Measurements from ENCODE around the gene ANKFN1.

The ANKFN1 gene

DNA sequence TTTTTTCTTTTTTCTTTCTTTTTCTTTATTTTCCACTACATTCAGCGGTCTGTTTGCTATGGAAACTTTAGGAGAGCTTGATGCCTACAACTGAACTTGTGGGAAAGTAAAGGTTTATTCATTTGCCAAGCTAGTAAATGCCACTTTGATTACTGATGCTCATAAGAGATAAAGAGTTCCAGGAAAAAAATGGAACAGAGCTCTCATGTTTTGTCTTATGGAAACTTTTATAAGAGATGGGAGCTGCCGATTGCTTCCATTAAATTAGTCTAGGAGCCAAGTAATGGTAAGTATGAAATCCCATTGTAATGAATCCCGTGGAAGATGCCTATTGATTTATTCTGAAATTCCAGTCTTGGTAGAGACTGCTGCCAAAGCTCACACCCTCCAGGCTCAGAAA lies 7.1 kb downstream of the ANKFN1 start:
- Histone ChIP-seq H3K27ac (ENCODE audit: low read depth, low read length) (no peak overlapping the region), H3K9me3 (ENCODE audit: control insufficient read depth in 1 of 2, low read length in 2 of 2) (no peaks in the 10 kb centered on the region), H3K4me1 (ENCODE audit: control insufficient read depth in 1 of 2, insufficient read depth in 2 of 2, low read length in 2 of 2) (no peaks in the 10 kb centered on the region), H3K4me3 (ENCODE audit: low read depth in 1 of 2, low read length in 2 of 2) (no peak overlapping the region), H3K36me3 (ENCODE audit: control insufficient read depth in 1 of 2, insufficient read depth in 2 of 2, low read length in 2 of 2) (no peaks in the 10 kb centered on the region), H3K9ac (ENCODE audit: low read depth in 1 of 2, low read length in 2 of 2) (no peak overlapping the region), H3K27me3 (ENCODE audit: control insufficient read depth in 1 of 2, insufficient read depth in 2 of 2, low read length in 2 of 2) (no peaks in the 10 kb centered on the region)

DNA sequence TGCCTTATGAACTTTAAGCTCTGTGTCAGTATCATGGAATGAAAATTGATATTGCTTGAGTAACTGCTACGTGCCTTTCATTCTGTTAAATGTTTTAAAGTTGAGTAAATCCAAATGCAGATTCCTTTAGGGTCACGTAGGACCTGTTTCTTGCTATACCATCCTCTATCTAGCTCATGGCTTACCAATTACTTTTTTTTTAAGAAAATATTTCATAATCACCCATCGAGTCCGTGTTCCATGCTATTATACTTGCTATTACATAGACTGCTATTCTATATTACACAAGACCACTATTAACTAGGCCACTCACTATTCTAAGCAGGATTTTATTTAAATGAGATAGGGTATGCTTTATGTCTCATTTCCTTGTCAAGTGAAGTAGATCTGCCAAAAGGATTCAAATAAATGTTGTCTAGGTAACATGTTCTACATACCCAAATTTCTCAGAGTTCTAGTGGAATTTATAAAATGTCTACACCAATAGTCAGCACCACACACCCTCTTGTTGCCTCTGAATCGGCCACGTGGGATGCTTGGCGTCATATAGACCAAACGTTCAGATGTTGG lies 11.9 kb downstream of the ANKFN1 start:
- Histone ChIP-seq H3K9ac (ENCODE audit: low read depth in 1 of 2, low read length in 2 of 2) (no peak overlapping the region), H3K27me3 (ENCODE audit: control insufficient read depth in 1 of 2, insufficient read depth in 2 of 2, low read length in 2 of 2) (no peaks in the 10 kb centered on the region), H3K27ac (ENCODE audit: low read depth, low read length) (no peak overlapping the region), H3K9me3 (ENCODE audit: control insufficient read depth in 1 of 2, low read length in 2 of 2) (no peaks in the 10 kb centered on the region), H3K4me3 (ENCODE audit: low read depth in 1 of 2, low read length in 2 of 2) (no peak overlapping the region), H3K36me3 (ENCODE audit: control insufficient read depth in 1 of 2, insufficient read depth in 2 of 2, low read length in 2 of 2) (no peaks in the 10 kb centered on the region), H3K4me1 (ENCODE audit: control insufficient read depth in 1 of 2, insufficient read depth in 2 of 2, low read length in 2 of 2) (no peaks in the 10 kb centered on the region)

DNA sequence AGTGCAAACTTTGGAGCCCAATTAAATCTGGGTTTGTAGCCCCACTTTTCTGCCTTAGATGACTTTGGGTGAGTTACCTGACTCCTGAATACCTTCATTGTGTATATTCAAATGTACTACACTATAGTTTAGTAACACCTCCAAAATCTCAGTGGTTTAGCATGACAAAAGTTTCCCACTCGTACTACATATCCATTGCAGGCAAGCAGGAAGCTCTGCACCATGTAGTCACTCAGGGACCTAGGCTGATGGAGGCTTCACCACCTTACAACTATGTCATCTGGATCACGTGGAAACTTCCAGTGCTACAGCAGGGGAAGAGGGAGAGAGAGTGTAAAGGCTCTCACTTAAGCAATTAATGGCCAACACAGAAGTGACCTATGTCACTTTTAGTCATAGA lies 14.2 kb downstream of the ANKFN1 start:
- Histone ChIP-seq H3K27ac (ENCODE audit: low read depth, low read length) (no peak overlapping the region), H3K4me1 (ENCODE audit: control insufficient read depth in 1 of 2, insufficient read depth in 2 of 2, low read length in 2 of 2) (no peaks in the 10 kb centered on the region), H3K9me3 (ENCODE audit: control insufficient read depth in 1 of 2, low read length in 2 of 2) (no peaks in the 10 kb centered on the region), H3K4me3 (ENCODE audit: low read depth in 1 of 2, low read length in 2 of 2) (no peak overlapping the region), H3K27me3 (ENCODE audit: control insufficient read depth in 1 of 2, insufficient read depth in 2 of 2, low read length in 2 of 2) (no peaks in the 10 kb centered on the region), H3K9ac (ENCODE audit: low read depth in 1 of 2, low read length in 2 of 2) (no peak overlapping the region), H3K36me3 (ENCODE audit: control insufficient read depth in 1 of 2, insufficient read depth in 2 of 2, low read length in 2 of 2) (no peaks in the 10 kb centered on the region)

DNA sequence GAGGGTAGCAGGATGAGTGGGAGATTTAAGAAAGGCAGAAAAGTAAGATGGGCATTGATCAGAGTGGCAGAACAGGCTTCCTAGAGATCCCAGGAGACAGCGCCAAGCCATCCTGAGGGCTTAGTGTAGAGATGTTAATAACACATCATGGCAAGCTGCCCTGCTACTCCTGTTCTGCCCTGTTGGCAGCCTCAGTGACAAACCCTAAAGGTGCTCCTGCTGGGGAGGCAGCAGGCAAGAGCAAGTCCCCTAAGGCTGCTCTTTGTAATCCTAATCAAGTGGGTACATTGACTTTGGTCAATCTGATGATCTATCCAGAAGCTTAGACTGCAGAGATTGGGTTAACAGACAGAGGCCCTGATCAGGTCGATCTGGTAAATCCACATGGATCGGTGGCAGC lies 16.3 kb downstream of the ANKFN1 start:
- H3K4me1 ChIP-seq (ENCODE audit: control insufficient read depth in 1 of 2, insufficient read depth in 2 of 2, low read length in 2 of 2), result no peaks in the 10 kb centered on the region
- H3K36me3 ChIP-seq (ENCODE audit: control insufficient read depth in 1 of 2, insufficient read depth in 2 of 2, low read length in 2 of 2), result no peaks in the 10 kb centered on the region
- H3K27ac ChIP-seq (ENCODE audit: low read depth, low read length), result no peak overlapping the region
- no peak overlapping the region for H3K4me3 ChIP-seq (ENCODE audit: low read depth in 1 of 2, low read length in 2 of 2)
- no peaks in the 10 kb centered on the region for H3K27me3 ChIP-seq (ENCODE audit: control insufficient read depth in 1 of 2, insufficient read depth in 2 of 2, low read length in 2 of 2)
- H3K9me3 ChIP-seq (ENCODE audit: control insufficient read depth in 1 of 2, low read length in 2 of 2), result no peaks in the 10 kb centered on the region
- H3K9ac ChIP-seq (ENCODE audit: low read depth in 1 of 2, low read length in 2 of 2), result no peak overlapping the region

DNA sequence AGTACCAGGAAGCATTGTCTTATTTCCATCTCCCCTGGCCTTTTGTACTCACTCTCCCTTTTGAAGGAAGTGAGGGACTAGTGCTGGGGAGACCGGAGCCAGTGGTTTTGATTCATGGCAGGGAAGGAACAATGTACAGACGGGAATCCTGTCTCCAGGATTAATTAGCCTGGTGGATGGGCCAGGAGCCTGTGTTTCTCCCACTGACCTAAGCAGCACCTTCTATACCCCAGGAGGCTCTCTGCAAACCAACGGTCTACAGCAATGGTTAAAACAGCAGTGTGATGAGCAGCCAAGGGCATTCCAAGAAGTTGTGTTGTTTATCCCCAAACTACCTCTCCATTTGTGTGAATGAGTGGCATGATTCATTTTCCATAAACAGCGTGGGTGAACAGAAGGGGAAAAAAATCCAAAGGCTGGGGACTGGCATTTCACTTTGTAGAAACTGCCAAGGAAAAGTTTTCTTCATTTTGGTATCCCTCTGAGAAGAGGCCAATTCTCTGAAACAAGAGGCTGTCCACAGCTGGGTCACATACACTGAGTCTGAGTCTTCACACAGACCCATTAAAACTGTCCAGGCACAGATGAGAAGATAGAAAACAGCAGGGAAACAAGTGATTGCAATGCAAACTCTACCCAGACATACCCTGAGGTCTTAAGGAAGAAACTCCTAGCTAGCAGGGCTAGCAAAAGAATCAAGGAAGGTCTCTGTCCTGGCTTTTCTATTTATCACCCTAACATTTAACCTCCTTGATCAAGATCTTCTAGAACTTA lies 18.1 kb downstream of the ANKFN1 start:
- Histone ChIP-seq H3K36me3 (ENCODE audit: control insufficient read depth in 1 of 2, insufficient read depth in 2 of 2, low read length in 2 of 2) (no peaks in the 10 kb centered on the region), H3K4me3 (ENCODE audit: low read depth in 1 of 2, low read length in 2 of 2) (no peak overlapping the region), H3K9ac (ENCODE audit: low read depth in 1 of 2, low read length in 2 of 2) (no peak overlapping the region), H3K4me1 (ENCODE audit: control insufficient read depth in 1 of 2, insufficient read depth in 2 of 2, low read length in 2 of 2) (no peaks in the 10 kb centered on the region), H3K27ac (ENCODE audit: low read depth, low read length) (no peak overlapping the region), H3K27me3 (ENCODE audit: control insufficient read depth in 1 of 2, insufficient read depth in 2 of 2, low read length in 2 of 2) (no peaks in the 10 kb centered on the region), H3K9me3 (ENCODE audit: control insufficient read depth in 1 of 2, low read length in 2 of 2) (no peaks in the 10 kb centered on the region)

DNA sequence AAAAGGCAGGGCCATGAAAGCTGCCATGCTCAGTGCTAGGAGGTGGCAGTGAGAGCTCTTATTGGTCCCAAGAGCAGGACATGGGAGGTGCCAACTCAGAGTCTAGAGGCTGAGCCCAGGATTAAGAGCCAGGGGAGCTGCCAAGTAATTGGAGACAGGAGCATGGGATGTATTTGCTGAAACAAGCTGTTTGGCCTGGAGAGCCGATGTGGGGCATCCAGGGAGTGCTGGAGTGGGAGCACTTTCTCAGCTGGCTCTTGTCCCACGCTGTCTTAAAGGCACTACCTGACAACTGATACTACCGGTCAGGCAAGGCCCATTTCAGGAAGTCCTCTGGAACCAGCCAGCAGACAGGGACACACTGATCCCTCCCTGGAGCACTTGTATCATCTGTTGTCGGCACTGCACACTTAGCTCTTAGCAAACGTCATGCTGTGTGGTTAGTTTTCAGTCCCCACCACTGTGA lies 19.3 kb downstream of the ANKFN1 start:
- H3K9ac ChIP-seq (ENCODE audit: low read depth in 1 of 2, low read length in 2 of 2), result no peak overlapping the region
- H3K27me3 ChIP-seq (ENCODE audit: control insufficient read depth in 1 of 2, insufficient read depth in 2 of 2, low read length in 2 of 2), result no peaks in the 10 kb centered on the region
- H3K27ac ChIP-seq (ENCODE audit: low read depth, low read length), result no peak overlapping the region
- no peak overlapping the region for H3K4me3 ChIP-seq (ENCODE audit: low read depth in 1 of 2, low read length in 2 of 2)
- H3K4me1 ChIP-seq (ENCODE audit: control insufficient read depth in 1 of 2, insufficient read depth in 2 of 2, low read length in 2 of 2), result no peaks in the 10 kb centered on the region
- no peaks in the 10 kb centered on the region for H3K36me3 ChIP-seq (ENCODE audit: control insufficient read depth in 1 of 2, insufficient read depth in 2 of 2, low read length in 2 of 2)
- no peaks in the 10 kb centered on the region for H3K9me3 ChIP-seq (ENCODE audit: control insufficient read depth in 1 of 2, low read length in 2 of 2)

DNA sequence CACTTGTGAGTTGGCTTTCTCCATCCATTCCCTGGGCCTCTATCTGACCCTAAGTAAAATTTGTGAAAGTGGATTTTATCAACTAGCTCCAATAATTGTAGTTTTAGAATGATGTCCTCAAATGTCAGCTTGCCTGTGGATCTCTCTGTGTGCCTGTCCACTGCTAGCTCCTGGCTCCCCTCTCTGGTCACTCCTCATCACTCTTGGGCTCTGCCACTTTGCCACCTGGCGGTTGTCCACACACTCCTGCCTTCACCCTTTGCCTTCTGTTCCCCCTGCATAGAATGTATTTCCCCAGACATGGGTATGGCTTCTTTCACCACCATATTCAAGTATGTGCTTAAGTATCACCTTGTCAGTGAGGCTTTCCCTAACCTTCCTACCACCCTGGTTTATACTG lies 19.8 kb downstream of the ANKFN1 start:
- Histone ChIP-seq H3K27ac (ENCODE audit: low read depth, low read length) (no peak overlapping the region), H3K9ac (ENCODE audit: low read depth in 1 of 2, low read length in 2 of 2) (no peak overlapping the region), H3K36me3 (ENCODE audit: control insufficient read depth in 1 of 2, insufficient read depth in 2 of 2, low read length in 2 of 2) (no peaks in the 10 kb centered on the region), H3K27me3 (ENCODE audit: control insufficient read depth in 1 of 2, insufficient read depth in 2 of 2, low read length in 2 of 2) (no peaks in the 10 kb centered on the region), H3K9me3 (ENCODE audit: control insufficient read depth in 1 of 2, low read length in 2 of 2) (no peaks in the 10 kb centered on the region), H3K4me3 (ENCODE audit: low read depth in 1 of 2, low read length in 2 of 2) (no peak overlapping the region), H3K4me1 (ENCODE audit: control insufficient read depth in 1 of 2, insufficient read depth in 2 of 2, low read length in 2 of 2) (no peaks in the 10 kb centered on the region)

DNA sequence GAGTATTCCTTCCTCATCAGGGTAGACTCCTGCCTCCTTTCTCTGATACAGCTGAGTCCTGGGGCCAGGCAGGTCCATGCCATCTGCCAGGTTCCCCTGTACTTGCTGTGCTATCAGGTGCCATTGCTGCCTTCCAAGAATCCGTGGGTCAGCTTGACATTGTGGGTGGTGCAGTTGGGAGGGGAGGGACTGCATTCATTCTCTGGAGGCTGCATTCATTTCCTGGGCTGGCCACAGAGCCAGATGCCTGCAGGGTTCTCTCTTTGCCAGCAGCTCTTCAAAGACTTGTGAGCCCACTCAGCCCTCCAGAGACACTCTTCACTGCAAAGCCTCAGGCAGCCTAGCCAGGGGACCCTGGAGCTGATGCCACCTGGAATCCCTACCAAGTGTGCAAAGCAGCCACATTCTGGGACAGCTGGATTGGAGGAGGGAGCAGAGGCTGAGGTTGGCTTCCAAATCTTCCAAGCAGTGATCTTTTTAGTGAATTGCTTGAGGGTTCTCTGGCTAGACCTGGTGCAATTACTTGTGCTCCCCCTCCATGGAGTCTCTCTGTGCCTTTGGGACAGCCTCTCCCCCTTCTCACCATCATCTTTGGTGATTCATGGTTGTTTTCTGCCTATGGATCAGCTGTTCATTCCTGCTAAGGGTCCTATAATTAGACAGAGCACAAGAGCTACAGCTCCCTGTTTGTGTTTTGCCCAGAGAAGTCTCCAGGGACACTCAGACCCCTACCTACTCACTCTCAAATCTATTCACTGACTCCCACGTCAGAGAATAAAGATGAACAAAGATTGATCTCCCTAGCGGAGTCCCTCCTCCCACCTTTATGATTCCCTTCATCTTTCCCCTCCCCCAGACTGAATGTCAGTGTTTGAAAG lies 20.9 kb downstream of the ANKFN1 start:
- H3K27ac ChIP-seq (ENCODE audit: low read depth, low read length), result no peak overlapping the region
- H3K27me3 ChIP-seq (ENCODE audit: control insufficient read depth in 1 of 2, insufficient read depth in 2 of 2, low read length in 2 of 2), result no peaks in the 10 kb centered on the region
- H3K9ac ChIP-seq (ENCODE audit: low read depth in 1 of 2, low read length in 2 of 2), result no peak overlapping the region
- H3K9me3 ChIP-seq (ENCODE audit: control insufficient read depth in 1 of 2, low read length in 2 of 2), result no peaks in the 10 kb centered on the region
- H3K4me1 ChIP-seq (ENCODE audit: control insufficient read depth in 1 of 2, insufficient read depth in 2 of 2, low read length in 2 of 2), result no peaks in the 10 kb centered on the region
- no peak overlapping the region for H3K4me3 ChIP-seq (ENCODE audit: low read depth in 1 of 2, low read length in 2 of 2)
- no peaks in the 10 kb centered on the region for H3K36me3 ChIP-seq (ENCODE audit: control insufficient read depth in 1 of 2, insufficient read depth in 2 of 2, low read length in 2 of 2)

DNA sequence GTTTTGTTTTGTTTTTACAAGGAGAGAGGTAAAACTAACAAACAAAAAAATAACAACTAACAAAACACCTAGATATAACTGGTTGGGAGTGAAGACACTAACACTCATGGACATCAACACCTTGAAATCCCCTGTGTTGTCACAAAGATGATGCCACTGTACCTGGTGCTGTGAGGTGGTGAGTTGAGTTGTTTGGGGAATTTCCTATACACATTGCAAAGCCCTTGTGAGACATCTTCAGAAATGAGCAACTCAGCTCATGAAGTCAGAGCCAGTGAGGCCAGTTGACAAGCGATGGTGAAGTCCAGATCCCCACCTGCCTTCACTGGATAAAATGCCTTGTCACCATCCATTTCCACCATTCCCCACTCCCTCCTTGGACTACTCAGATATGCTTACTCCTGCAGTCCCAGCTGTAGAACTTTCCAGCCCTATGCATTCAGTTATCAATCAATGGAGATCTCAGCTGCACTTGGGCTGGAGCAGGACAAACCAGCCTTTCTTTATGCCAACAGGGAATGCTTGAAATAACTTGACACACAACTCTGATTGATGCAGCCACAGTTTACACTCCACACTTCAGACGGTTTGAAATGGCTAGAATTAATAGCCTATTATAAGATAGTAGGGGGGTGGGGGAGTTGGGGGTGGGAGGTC lies 22.2 kb downstream of the ANKFN1 start:
- Histone ChIP-seq H3K36me3 (ENCODE audit: control insufficient read depth in 1 of 2, insufficient read depth in 2 of 2, low read length in 2 of 2) (no peaks in the 10 kb centered on the region), H3K4me3 (ENCODE audit: low read depth in 1 of 2, low read length in 2 of 2) (no peak overlapping the region), H3K27me3 (ENCODE audit: control insufficient read depth in 1 of 2, insufficient read depth in 2 of 2, low read length in 2 of 2) (no peaks in the 10 kb centered on the region), H3K9ac (ENCODE audit: low read depth in 1 of 2, low read length in 2 of 2) (no peak overlapping the region), H3K27ac (ENCODE audit: low read depth, low read length) (no peak overlapping the region), H3K9me3 (ENCODE audit: control insufficient read depth in 1 of 2, low read length in 2 of 2) (no peaks in the 10 kb centered on the region), H3K4me1 (ENCODE audit: control insufficient read depth in 1 of 2, insufficient read depth in 2 of 2, low read length in 2 of 2) (no peaks in the 10 kb centered on the region)

DNA sequence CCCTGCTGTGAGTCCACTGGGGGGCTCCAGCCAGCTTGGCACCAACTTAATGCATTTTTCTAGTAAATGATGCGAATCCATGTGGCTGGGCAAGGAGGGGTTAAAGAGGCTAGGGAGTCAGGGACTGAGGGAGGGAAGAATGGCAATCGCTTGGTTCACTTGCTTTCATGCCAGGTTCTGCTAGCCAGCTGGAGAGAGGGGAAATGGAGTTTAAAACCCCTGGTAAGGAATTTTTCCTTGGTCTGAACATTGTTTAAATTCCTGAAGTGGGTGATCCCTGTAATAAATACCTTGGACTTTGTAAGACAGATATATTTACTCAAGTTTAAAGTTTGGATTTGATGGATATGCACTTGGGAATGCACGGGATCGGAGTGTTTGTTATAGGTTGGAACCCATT lies 22.8 kb downstream of the ANKFN1 start:
- H3K9ac ChIP-seq (ENCODE audit: low read depth in 1 of 2, low read length in 2 of 2), result no peak overlapping the region
- H3K27me3 ChIP-seq (ENCODE audit: control insufficient read depth in 1 of 2, insufficient read depth in 2 of 2, low read length in 2 of 2), result no peaks in the 10 kb centered on the region
- H3K9me3 ChIP-seq (ENCODE audit: control insufficient read depth in 1 of 2, low read length in 2 of 2), result no peaks in the 10 kb centered on the region
- H3K36me3 ChIP-seq (ENCODE audit: control insufficient read depth in 1 of 2, insufficient read depth in 2 of 2, low read length in 2 of 2), result no peaks in the 10 kb centered on the region
- no peak overlapping the region for H3K27ac ChIP-seq (ENCODE audit: low read depth, low read length)
- H3K4me3 ChIP-seq (ENCODE audit: low read depth in 1 of 2, low read length in 2 of 2), result no peak overlapping the region
- no peaks in the 10 kb centered on the region for H3K4me1 ChIP-seq (ENCODE audit: control insufficient read depth in 1 of 2, insufficient read depth in 2 of 2, low read length in 2 of 2)

Data from duodenal mucosa (tissue), 2 donors.